GM21576 (cell line): ENCODE results near the gene PPP1R26.
"Not testable (repeated sequence)": the region's sequence is repeated elsewhere in the genome, so short reads cannot be mapped to it uniquely, and the experiment has no call there.

Source experiments
- ATAC-seq: cut with Tn5 transposase; IDR thresholded peaks from one replicate; pipeline ENCODE4 v1.9.1; 2021; ENCODE audit warnings: mild to moderate bottlenecking, moderate library complexity; ENCODE audit not compliant: unreplicated experiment

PPP1R26 gene

DNA sequence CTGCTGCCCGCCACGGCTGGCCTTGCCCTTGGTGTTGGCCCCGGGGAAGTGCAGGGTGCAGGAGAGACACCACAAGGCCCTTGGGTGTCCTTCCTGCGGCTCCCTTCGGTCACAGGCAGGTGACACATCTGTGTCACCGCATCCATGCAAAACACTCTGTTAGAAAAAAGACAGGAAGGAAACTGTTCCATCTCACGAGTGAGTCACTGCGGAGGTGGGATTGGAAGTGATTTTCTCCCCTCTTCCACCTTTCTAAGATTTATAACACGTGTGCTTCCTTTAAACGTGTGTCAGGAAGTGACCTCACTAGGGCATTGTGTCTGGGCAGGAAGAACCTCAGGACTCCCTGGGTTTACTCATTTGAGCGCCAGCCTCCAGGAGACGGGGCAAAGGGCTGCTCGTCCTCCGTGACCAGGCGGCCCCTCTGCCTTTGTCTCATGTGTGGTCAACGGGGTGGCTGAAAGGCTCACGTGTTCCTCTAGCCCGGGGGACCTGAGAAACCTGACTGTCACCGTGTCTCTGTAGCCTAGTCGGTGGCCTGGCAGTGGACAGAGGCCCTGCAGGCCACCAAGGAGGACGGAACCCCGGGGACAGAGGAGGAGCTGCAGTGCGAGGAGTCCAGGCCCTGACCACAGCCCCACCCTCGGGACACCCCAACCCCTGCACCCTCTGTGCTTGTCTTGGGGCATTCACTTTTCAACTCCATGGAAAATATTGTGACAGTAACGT, 36.7 kb downstream of the PPP1R26 start:
- no peak for ATAC-seq

DNA sequence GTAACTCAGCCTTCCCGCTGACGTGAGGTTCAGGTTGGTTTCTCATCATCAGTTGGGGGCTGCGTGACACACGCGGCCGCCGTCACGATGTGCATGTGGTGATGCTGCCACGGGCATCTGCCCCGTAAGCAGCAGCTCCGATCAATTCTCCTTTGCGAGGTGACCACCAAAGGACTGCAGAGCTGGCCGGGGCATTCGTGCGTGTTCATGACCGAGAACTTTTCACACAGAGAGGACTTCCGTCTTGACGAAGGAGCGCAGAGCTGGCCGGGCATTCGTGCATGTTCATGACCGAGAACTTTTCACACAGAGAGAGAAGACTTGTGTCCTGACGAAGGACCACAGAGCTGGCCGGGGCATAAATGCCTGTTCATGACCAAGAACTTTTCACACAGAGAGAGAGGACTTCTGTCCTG, 37.8 kb downstream of the PPP1R26 start:
- no peak for ATAC-seq

DNA sequence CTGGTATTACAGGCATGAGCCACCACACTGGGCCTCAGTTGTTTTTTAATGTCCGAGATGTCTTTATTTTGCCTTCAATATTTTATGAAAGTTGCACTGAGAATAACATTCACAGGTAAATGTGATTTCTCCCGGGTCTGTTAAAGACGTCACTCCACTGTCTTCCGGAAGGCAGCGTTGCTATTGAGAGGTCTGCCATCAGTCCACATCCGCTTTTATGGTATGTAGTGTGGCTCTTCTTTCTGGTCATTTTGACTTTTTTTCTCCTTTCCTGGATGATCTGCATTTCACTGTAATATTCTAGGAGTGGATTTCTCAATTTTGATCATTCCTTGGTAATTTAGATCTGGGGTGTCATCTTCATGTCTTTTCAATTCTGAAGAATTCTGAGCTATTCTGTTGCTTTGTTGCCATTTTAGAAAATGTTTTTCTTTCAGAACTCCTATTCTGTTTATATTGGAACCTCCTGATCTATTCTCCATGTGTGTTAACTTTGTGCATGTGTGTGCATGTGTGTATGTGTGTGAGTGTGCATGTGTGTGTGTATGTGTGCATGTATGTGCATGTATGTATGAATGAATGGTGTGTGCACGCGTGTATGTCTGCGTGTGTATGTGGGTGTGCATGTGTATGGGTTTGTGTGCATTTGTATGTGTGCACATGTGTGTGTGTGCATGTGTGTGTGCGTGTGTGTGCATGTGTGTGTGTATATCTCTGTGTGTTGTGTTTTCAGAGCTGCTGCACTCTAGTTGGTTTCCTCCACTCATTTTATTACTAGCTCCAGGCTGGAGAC, 39.8 kb downstream of the PPP1R26 start:
- ATAC-seq = no peak

DNA sequence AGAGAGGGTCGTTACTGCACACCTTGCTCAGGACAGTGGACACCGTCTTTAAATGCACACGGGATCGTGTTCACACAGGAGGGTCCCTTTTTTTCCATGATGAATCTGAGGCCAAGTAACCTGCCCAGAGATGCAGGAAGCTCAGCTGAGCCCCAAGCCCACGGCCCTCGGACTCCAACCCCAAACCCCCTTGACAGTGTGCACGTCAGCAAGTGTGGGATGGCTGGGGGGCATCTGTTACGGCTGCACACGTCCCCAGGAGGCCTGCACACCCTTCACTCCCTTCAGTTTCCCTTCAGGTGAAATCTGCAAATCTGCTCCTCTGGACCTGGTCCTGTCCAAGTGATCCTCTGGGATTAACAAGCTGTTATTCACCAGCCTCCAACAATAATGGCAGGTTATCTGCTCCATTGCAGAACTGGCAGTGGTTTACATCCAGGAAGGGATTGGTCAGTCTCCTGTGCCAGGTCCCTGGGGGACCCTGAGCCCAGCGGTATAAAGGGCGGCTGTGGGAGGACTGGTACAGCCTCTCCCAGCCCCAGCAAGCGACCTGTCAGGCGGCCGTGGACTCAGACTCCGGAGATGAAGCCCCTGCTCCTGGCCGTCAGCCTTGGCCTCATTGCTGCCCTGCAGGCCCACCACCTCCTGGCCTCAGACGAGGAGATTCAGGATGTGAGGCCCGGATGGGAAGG, 41.5 kb downstream of the PPP1R26 start, which contains the start of gene LCN1:
TSS of gene LCN1 (plus strand) at position 525 of the 692 bp plus-strand sequence. CDS start at position 583, 58 bp downstream.
- no peak for ATAC-seq

DNA sequence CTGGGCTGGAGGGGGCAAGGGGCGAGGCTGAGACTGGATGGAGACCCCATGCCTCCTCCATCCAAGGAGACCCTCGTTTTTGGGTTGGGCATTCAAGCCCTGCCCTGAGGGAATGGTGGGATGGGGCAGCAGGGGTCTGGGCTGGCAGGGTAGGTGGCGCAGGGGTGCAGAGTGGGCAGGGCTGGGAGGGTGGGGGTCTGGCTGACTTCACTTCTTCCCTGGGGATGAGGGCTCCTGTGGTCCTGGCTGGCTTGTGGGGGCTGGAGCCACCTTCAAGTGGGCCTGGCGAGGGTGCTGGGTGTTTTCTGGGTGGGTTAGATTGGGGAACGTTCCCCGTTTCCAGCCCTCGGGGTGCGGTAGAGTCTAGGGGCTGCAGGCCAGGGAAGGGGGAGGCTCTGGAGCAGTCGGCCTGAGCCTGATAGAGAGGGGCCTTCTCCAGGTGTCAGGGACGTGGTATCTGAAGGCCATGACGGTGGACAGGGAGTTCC, 42.1 kb downstream of the PPP1R26 start:
- no peak for ATAC-seq

DNA sequence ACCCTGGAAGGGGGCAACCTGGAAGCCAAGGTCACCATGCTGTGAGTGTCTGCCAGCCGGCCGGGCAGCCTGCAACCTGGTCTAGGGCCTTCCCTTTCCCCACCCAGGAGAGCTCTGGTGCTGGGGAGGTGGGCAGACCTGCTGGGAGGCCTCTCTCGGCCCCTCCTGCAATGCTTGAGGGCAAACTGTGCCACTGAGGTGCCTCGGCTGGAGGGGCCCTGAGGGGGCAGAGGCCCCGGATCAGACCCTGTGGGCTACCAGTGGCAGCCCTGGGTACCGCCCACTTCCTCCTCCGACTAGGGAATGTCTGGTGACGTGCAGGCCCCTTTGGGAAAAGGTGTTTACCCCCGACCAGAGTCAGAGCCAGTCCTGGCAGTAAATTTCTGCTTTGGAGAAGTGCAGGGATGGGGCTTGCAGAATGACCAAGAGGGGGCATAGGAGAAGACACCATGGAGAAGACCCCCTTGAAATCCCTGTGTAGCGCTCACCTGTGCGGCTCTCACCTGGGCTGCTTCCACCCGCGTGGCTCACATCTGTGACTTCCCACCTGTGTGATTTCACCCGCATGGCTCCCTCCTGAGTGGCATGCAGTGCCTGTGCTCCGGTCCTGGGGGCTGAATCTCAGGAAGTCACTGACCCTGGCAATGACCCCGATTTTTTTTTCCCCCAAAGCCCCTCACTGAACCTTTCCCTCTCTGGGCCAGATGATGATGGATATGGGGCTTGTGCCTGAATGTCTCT, 42.7 kb downstream of the PPP1R26 start:
- no peak for ATAC-seq

DNA sequence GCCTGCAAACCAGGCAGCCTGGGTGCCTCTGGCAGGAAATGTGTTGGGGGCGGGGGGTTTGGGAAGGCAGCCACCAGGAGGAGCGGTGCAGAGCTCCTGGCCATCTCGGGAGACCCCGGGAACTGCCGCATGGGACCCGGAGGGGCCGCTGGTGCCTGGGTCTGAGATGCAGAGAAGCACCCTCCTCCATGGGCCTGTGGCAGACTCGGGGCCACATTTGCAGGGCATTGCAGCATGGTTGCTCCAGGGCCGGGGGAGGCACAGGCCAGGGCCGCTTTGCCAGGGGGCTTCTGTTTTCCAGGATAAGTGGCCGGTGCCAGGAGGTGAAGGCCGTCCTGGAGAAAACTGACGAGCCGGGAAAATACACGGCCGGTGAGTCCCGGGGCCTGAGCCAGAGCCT, 43.3 kb downstream of the PPP1R26 start:
- ATAC-seq = no peak

DNA sequence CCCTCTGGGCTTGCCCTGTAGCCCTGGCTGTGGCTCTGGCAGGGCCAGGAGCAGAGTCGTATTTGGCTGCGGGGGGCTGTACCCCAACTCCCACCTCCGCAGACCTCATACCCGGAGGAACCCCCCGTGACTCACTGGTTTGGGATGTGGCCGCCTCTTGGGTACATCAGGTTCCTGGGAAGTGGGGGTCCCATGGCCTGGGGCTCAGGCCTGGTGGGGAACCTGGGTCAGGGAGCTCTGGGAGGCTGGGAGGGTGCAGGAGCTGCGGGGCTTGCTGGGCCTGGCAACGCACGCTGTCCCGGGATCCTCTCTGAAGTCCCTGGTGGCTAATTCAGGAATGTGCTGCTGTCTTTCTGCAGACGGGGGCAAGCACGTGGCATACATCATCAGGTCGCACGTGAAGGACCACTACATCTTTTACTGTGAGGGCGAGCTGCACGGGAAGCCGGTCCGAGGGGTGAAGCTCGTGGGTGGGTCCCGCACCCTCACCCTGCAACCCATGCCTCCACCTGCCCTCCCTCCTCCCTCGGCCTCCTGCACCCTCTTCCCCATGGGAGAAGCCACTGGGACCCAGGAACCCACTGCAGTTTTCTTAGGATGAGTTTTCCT, 44.0 kb downstream of the PPP1R26 start:
- no peak for ATAC-seq

DNA sequence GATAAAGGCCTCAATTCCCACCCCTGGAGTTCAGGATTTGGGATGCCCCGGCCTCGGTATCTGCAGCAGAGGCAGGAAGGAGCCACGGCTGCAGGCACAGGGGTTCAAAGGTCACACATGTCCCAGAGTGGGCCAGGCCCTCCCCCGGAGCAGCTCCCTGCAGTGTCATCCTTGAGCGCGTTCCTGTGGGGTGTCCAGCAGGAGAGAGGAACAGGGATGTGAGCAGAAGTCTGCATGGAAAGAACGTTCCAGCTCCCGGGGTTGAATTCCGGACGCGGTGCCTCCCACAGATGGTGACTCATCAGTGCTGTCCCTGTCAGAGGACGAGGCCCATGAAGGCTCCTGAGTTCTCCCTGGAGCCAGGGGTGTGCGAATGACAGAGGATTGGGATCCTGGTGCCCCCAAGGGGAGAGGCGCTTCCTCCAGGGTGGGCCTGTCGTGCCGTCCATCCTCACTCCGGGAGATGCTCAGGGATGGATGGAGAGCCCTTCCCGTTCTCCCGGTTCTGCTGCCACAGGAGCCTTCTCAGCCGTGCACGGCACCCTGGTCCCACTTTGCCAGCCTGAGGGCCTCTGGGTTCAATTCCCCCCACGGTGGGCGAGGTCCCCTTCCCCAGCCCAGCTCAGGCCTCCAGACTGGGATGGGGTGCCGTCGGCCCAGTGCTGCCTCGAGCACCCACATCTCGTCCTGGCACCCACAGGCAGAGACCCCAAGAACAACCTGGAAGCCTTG, 44.7 kb downstream of the PPP1R26 start:
- ATAC-seq = no peak

DNA sequence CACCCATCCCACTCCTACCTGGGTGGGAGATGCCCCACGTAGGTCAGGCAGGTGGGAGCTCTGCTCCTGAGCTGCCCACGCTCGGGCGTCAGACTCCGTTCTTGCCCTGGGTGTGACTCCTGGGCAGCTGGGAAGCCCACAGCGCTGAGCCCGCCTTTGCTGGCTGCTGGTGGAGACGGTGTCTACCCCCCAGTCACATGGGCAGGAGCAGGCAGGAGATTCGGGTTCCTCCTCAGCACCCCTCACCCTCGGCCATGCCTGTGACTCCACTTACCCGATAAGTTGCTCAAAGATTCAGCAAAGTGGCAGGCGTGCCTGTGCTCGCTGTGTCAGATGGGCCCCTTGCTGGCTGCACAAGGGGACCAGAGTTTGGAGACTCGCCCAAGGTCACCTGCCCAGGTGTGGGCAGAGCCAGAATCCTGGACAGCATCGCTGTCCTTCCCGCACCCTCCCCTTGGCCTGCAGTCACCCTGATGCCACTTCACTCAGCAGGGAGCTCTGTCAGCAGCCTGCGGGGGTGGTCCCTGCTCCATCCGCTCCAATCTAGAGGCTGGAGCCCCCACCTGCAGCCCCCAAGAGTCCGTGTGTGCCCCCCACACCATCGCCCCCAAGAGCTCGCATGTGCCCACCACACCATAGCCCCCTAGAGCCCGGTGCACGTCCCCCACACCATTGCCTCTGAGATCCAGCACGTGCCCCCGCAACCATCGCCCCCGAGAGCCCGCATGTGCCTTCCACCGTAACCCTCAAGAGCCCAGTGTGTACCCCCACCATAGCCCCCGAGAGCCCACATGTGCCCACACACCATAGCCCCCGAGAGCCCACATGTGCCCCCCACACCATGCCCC, 45.9 kb downstream of the PPP1R26 start:
- ATAC-seq = no peak

DNA sequence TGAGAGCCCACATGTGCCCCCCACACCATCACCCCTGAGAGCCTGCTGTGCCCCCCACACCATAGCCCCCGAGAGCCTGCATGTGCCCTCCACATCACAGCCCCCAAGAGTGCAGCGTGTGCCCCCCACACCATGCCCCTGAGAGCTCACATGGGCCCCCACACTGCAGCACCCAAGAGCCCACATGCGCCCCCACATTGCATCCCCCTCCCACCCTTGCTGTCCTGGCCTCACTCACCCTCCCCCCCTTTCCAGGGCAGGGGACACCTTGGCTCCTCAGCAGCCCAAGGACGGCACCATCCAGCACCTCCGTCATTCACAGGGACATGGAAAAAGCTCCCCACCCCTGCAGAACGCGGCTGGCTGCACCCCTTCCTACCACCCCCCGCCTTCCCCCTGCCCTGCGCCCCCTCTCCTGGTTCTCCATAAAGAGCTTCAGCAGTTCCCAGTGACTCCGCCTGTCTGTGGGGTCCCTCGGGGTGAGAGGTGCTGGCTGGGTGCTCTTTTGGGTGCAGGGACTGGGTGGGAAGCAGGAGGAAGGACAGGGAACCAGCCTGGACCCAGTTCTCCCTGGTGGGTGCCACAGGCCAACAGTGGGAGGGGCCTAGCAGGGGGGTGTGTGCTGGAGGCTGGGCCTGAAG, 46.6 kb downstream of the PPP1R26 start:
- no peak for ATAC-seq

DNA sequence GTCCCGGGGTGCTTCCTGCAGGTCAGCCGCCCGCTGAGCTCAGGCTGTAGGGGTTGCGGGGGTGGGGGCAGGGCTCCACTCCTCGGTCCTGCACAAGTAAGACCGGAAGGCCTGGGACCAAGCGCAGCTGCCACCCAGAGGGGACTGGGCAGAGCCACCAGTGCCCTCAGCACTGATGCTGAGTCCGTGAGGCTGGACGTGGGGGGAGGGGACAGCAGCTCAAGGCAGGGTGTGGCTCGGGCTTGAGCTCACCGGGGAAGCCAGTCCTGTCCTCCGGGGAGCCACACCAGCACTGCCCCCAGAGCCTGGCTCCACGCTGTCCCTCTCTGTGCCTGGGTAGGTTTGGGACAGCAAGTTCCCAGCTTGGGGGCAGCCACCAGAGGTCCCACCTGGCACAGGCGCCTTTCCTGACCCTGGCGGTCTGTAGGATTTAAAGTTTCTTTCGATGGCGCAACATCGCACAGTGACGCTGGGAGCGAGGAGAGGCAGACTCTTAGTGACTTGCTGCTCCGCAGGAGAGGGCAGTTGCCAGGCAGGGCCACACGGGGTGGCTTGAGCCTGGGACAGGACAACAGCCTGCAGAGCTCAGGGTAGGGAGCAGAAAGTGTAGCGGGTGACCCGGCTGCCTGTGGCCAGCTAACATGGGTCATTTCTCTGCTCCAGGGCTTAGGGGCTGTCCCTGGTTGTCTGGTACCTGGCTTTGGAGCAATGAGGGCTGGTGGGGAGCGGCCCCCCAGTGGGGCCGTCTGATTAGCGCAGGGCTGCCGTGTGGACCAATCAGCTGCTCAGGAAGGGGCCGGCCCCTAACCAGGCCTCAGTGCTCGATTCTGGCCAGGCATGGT, 47.4 kb downstream of the PPP1R26 start:
- ATAC-seq = no peak

DNA sequence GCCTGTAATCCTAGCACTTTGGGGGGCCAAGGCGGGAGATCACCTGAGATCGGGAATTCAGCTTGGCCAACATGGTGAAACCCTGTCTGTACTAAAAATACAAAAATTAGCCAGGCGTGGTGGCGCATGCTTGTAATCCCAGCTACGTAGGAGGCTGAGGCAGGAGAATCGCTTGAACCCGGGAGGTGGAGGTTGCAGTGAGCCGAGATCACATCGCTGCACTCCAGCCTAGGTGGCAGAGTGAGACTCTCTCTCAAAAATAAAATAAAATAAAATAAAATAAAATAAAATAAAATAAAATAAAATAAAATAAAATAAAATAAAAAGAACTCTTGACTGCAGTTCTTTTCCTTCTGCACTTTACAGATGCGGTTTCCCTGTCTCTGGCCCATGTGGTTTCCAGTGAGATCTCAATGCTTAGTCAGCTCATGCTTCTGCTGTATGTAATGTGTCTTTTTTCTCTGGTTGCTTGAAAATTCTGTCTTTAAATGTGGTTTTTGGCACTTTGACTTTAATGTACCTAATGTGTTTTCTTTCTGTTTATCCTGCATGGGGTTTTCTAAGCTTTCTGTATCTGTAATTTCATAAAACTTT, 49.4 kb downstream of the PPP1R26 start:
- ATAC-seq = not testable (repeated sequence)

DNA sequence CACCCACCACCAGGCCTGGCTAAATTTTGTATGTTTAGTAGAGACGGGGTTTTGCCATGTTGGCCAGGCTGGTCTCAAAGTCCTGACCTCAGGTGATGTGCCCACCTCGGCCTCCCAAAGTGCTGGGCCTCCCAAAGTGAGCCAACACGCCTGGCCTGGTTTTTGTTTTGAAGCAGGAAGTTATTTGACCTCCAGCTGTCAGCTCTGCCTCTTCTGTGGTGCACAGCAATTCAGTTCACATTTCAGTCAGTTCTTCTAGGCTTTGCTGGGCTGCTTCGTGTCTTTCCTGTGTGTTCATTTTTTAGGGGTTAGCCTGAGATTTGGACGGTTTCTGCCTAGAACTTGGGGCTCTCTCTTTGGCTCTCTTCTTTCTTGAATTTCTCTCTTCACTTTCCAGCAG, 50.6 kb downstream of the PPP1R26 start:
- no peak for ATAC-seq

DNA sequence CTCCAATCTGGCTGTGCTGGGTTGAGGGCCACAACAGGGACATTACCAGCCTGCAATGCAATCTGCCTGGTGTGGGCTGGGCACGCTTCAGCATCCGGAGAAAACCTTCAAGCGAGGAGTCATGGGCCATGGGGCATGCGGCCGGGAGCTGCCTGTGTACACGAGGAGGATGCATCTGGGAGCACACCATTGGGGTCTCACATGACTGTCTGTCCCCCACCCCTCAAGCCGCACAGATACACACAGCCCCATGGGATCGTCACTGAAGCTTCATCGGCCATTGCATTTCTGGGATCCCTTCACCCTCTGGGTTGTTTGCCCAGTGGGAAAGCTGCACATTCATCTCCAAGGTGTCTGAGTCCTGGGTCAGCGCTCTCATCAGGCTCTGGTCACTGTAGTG, 51.5 kb downstream of the PPP1R26 start:
- no peak for ATAC-seq

DNA sequence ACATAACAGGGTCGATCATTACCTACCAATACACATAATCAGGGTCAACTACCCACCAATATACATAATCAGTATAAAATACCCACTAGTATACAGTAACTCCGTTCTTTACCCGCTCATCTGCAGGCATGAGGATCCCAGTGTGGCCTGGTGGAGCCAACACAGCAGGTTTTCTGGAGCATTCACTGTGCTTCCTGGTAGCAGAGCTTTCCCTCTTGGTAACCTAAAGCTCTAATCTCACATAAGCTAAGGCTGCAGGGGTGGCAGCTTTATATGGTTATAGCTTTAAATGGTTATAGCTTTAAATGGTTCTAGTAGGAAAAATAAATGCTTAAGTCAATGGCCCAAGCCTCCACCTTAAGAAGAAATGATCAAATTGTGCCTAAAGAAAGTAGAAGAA, 53.5 kb downstream of the PPP1R26 start:
- ATAC-seq = no peak

DNA sequence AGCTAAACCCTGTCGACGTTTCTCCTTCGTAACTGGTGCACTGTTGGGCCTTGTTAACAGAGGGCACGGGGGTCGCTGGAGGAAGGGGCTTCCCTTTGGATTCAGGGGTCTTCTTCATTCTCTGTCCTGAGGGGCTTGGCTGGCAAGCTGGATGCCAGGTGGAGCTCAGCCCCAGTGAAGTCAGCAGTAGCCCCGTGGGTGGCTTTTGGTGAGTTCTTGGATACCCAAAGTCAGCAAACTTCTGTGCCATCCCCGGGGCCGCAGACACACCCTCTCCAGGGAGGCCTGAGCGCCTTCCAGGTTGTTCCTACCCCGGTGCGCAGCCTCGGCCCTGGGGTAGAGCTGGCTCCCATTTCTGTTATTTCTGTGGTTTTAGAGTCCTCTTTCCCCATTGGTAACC, 54.1 kb downstream of the PPP1R26 start:
- ATAC-seq = no peak
